Heart right ventricle (tissue), 16 donors: ENCODE results near the gene SLC25A11. TPM values are rescaled to one million over a fixed set of nuclear protein-coding genes. Genes with fewer than 3 reads are reported as not detected.

Source experiments
- ATAC-seq, 8 donors: fragments of 200-7000 bp; cut with Tn5 transposase; one replicate each; pipeline ENCODE4 v1.9.1; 2020; ENCODE audit warnings: mild to moderate bottlenecking in 8 of 8, moderate library complexity in 8 of 8, moderate number of reproducible peaks in 1 of 8
- DNase-seq, 2 donors: peaks; one replicate each; pipeline ENCODE4 v3.0.0-alpha.2; 2020
- H3K27ac ChIP-seq, 10 donors: fragments of 200-600 bp; sonication (generic) in 2 of 10; one replicate each; pipeline versions ENCODE4 v1.5.0 to v1.8.0; 2020 to 2022; ENCODE audit warnings: mild to moderate bottlenecking in 3 of 10
- H3K27me3 ChIP-seq, 7 donors: fragments of 200-600 bp; one replicate each; pipeline ENCODE4 v1.8.0; 2021 to 2022; ENCODE audit warnings: mild to moderate bottlenecking in 2 of 7
- H3K36me3 ChIP-seq, 9 donors: fragments of 200-600 bp; sonication (generic) in 1 of 9; one replicate each; pipeline versions ENCODE4 v1.5.0 to v1.8.0; 2020 to 2022; ENCODE audit warnings: mild to moderate bottlenecking in 2 of 9
- H3K4me1 ChIP-seq, 9 donors: fragments of 200-600 bp; sonication (generic) in 1 of 9; one replicate each; pipeline versions ENCODE4 v1.5.0 to v1.8.0; 2020 to 2022; ENCODE audit warnings: mild to moderate bottlenecking in 4 of 9
- H3K4me3 ChIP-seq, 10 donors: fragments of 200-600 bp; sonication (generic) in 2 of 10; one replicate each; pipeline versions ENCODE4 v1.5.0 to v1.8.0; 2020 to 2022; ENCODE audit warnings: mild to moderate bottlenecking in 7 of 10, moderate library complexity in 2 of 10
- H3K9me3 ChIP-seq, 11 donors: fragments of 200-600 bp in 10 of 11; sonication (generic) in 2 of 11; one replicate each; pipeline versions ENCODE4 v1.5.0 to v1.8.0; 2013 to 2022; ENCODE audit warnings: mild to moderate bottlenecking in 2 of 11, control low read depth in 1 of 11, moderate library complexity in 1 of 11
- WGBS, 2 donors: extraction: QIAGEN DNeasy Blood & Tissue Kit; methylation state at CpG; one replicate each; pipeline ENCODE4 v1.1.7; 2013; ENCODE audit warnings: inconsistent platforms in 1 of 2; 5-methylcytosine and 5-hydroxymethylcytosine counted together
- intact Hi-C, 10 donors: fragments of 100-400 bp; cut with DNase I; formaldehyde crosslinking; loops; one replicate each; pipeline versions ENCODE4 v1.11.1 to v1.14.2; 2022
- polyA plus RNA-seq, 2 donors: library from polyadenylated mRNA; stranded (reverse); fragments of 200-250 nt; gene quantifications; one replicate each; pipeline ENCODE4 v1.2.3, GENCODE V29; 2013
- total RNA-seq, 10 donors: library from RNA; stranded (reverse); fragmentation: NEBNext Ultra II Directional in 3 of 10; extraction: Animal tissue kit (Norgen Biotek cat#: 25700) in 3 of 10; gene quantifications; one replicate each; pipeline versions ENCODE4 v1.2.1 to v1.2.4, GENCODE V29; 2021 to 2023
- TF ChIP-seq, protein P1 (sequence below), 9 donors: fragments of 200-600 bp; sonication (generic) in 2 of 9; IDR thresholded peaks; one replicate each; pipeline versions ENCODE4 v1.5.0 to v1.8.0; 2021 to 2022; ENCODE audit warnings: antibody characterized with exemption in 9 of 9, mild to moderate bottlenecking in 5 of 9, moderate library complexity in 1 of 9
- donor health status: Arrhythmogenic right ventricular cardiomyopathy.
- donor health status: ischemic (EF 13 %, LVEDD 7.1; RV severe dilation, severe dysfunction).
- donor health status: healthy with polysubstance abuse.
- donor health status: DM: no; HTN: yes; CAD: no.
- donor health status: DM: no; HTN: no; CAD: no.
- donor health status: ischemic (EF 25% LVEDD 6.9; RV normal size, moderate dysfunction).
- donor health status: ischemic (EF 25% LVEDD 5.7; RV mildly dilated, moderate dysfunction).
- donor health status: healthy.
- donor health status: DM: yes; HTN: yes; CAD: no.
- donor health status: Ischemic cardiomyopathy.
- donor health status: ischemic (EF 35%, LVEDD 5.7; RV mildly dilated, moderate dysfunction).
- donor health status: nonischemic (EF 11% LVEDD 7.7; RV severe dilation, severe dysfunction).
- donor health status: DM: yes; HTN: yes; CAD: no.
- donor health status: PGD.
- donor health status: ischemic (EF 29% LVEDD 5.4; RV normal size, mild dysfunction).
- donor health status: nonischemic (EF 23%, LVEDD 6.1; RV moderate dilation, normal function).

Gene SLC25A11
- total and polyA plus RNA-seq, 12 donors = 126 to 312 (median 240) TPM

DNA sequence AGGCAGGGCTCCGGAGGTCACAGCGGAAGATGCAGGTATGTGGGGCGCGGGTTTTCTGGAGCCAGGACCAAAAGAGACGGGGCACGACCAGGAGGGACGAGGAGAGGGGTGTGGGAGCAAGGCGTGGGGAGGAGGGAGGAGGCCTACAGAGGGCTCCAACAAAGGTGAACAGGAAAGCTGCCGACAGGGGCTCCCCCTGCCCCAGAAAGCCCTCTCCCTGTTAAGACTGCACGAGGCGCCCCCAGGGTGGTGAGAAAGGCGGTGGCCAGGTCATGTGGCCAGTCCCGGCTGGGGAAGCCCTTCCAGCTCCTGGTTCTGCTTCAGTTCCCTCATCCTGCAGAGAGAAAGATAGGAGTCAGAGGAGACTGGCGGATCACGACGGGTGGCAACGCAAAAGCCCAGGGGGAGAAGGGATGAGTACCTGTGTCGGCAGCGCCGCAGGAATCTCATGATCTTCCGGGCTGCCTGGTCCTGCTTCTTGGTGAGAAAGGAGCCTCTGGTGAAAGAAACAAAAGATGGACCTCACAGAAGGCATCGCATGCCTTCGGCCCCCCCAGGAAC lies 28.7 kb upstream of the SLC25A11 start:
- DNase-seq = no peak
- Histone ChIP-seq H3K4me3 (peak overlapping the region; percentile 41 to 82 (median 72)), H3K27ac (peak overlapping the region; percentile 88 to 97 (median 96)), H3K27me3 (no peaks in the 10 kb centered on the region), H3K36me3 (peaks cover 0 to 61% (median 22%) of the 10 kb centered on the region in 9 donors), H3K4me1 (peaks cover 14 to 57% (median 44%) of the 10 kb centered on the region in 9 donors), H3K9me3 (no peaks in the 10 kb centered on the region)
- TF ChIP-seq, protein P1, sequence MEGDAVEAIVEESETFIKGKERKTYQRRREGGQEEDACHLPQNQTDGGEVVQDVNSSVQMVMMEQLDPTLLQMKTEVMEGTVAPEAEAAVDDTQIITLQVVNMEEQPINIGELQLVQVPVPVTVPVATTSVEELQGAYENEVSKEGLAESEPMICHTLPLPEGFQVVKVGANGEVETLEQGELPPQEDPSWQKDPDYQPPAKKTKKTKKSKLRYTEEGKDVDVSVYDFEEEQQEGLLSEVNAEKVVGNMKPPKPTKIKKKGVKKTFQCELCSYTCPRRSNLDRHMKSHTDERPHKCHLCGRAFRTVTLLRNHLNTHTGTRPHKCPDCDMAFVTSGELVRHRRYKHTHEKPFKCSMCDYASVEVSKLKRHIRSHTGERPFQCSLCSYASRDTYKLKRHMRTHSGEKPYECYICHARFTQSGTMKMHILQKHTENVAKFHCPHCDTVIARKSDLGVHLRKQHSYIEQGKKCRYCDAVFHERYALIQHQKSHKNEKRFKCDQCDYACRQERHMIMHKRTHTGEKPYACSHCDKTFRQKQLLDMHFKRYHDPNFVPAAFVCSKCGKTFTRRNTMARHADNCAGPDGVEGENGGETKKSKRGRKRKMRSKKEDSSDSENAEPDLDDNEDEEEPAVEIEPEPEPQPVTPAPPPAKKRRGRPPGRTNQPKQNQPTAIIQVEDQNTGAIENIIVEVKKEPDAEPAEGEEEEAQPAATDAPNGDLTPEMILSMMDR (IDR thresholded peaks at IDR 0.05) = no peak
- WGBS, 2 donors = 23 to 36% methylated on average over 21 to 23 of the region's 23 CpGs
- intact Hi-C loops = loop anchor here in 2 of 10 donors (1.0 to 5.0 kb wide), 2 partner anchors 29 to 61 kb away; no protein-coding TSS in a partner anchor
- no peak for ATAC-seq

DNA sequence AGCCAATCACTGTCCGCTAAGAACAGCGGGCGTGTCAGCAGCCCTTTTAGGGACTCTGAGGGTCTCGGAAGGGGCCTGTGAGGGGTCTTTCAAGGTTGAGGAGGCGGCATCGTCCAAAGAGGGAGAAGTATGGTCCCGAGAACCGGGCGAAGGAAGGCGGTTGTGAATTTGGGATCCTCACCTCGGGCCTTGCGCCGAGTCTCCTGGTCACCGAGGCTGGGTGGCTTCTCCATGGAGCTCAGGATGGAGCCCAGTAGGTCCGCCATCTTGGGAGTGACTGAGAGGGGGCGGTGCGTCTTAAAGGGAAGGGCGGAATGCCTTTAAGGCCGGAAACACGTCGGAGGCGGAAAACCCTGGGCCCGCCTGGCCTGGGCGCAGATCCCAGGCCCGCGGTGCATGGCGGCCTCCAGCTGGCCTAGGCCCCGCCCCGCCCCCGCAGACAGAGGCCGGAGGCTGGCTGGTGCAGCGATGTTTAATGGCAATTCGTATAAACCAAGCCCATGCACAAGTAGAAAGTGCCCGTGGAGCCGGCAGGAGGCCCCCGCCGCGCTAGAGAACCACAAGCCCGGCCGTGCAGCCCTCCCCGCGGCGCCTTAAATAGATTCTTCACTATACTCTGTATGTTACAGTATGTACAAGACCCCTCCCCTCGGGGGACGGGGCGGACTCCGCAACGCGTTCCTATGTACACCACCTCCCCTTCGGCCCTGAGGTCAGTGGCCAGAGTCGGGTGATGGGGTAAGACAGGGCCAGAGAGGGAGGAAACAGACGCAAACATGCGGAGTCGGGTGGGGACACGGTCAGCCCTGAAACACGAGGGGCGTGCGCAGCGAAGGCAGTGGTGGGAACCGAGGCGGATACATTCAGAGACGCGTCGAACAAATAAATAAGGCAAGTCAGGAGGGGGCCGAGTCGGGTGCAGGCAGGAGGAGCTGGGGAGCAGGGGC lies 28.0 kb upstream of the SLC25A11 start, which contains the start of gene SPAG7:
Gene SPAG7 (minus strand): TSS at position 279 of the 947 bp plus-strand sequence. CDS start 13 bp downstream, at position 266.
- Histone ChIP-seq H3K36me3 (peaks cover 0 to 56% (median 15%) of the 10 kb centered on the region in 9 donors), H3K9me3 (no peaks in the 10 kb centered on the region), H3K27me3 (no peaks in the 10 kb centered on the region), H3K4me1 (peaks cover 11 to 50% (median 41%) of the 10 kb centered on the region in 9 donors), H3K27ac (peak within 1 kb of the TSS; percentile 89 to 97 (median 96)), H3K4me3 (peak within 1 kb of the TSS; percentile 53 to 82 (median 72))
- TF ChIP-seq, protein P1 (IDR thresholded peaks at IDR 0.05) = peak in 3 of 9 donors; percentile 16 to 41 (median 29)
- ATAC-seq (peak; percentile 78 to 91 (median 86)), DNase-seq (peak; percentile 92 to 94)
- intact Hi-C loops = loop anchor here in 7 of 10 donors (1.0 to 5.0 kb wide), 9 partner anchors 18 to 61 kb away; partner anchors contain the start of genes PFN1 (in 2 of the 7), CAMTA2 (in 1 of the 7), INCA1 (in 1 of the 7) and KIF1C (in 1 of the 7)
- WGBS, 2 donors = 1 to 2% methylated on average over 66 of the region's 66 CpGs

DNA sequence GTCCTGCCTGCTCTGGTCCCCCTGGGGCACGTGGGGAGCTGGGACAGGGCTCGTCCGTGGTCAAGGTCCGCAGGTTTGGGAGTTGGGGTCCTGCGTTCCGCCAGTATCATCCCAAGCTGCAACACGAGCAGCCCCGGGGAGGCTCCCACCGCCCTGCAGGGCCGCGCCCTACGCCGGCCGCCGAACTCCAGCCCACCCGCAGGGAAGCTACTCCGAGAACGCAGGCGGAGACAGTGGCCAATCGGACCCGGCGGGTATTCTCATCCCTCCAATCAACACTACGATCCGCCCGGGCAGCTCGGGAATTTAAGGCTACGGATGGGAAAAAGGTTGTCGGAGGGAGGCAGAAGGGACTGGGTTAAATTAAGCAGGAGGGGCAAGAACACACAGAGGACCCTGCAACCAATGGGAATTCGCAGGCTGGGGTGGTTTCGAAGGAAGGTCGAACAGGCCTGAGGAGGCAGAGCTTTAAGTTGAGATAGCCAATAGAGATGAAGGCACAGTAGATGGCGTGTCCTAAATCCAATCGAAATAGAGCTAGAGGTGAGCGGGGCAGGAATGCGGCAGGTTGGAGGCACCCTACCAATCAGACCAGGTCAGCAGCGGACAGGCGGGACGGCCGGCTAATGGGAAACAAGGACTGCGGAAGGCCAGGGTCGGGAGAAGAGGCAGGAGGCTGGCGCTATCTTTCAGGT lies 27.1 kb upstream of the SLC25A11 start:
- H3K27ac ChIP-seq = peak overlapping the region; percentile 89 to 97 (median 96)
- WGBS, 2 donors = 0% methylated on average over 42 of the region's 42 CpGs
- intact Hi-C loops = loop anchor here in 7 of 10 donors (1.0 to 5.0 kb wide), 9 partner anchors 17 to 60 kb away; partner anchors contain the start of genes PFN1 (in 2 of the 7), CAMTA2 (in 1 of the 7), INCA1 (in 1 of the 7) and KIF1C (in 1 of the 7)

More for the DNA sequence above, 27.1 kb upstream of the SLC25A11 start:
- TF ChIP-seq, protein P1 (IDR thresholded peaks at IDR 0.05) = no peak
- Histone ChIP-seq H3K4me1 (peaks cover 11 to 45% (median 34%) of the 10 kb centered on the region in 9 donors), H3K9me3 (no peaks in the 10 kb centered on the region), H3K4me3 (peak overlapping the region; percentile 53 to 82 (median 72)), H3K36me3 (peaks cover 0 to 49% (median 13%) of the 10 kb centered on the region in 9 donors), H3K27me3 (no peaks in the 10 kb centered on the region)
- DNase-seq = peak; percentile 96 to 99
- peak; percentile 88 to 95 (median 92) for ATAC-seq
